CD4-positive, alpha-beta T cell treated with Interleukin-10 for 1 hour (primary cell): ENCODE measurements around the gene AK6.
"Not testable (repeated sequence)": the region's sequence is repeated elsewhere in the genome, so short reads cannot be mapped to it uniquely, and the experiment has no call there.

Source experiments
- DNase-seq: peaks from one replicate; pipeline ENCODE4 v3.0.0-alpha.2; 2020

Gene AK6

GRCh38 chr5:69369340-69370121 lies at the start of gene AK6, which contains the start of the genes RAD17 and TAF9:
Gene AK6, minus strand, starts transcription at chr5:69369520. Its CDS starts 30 bp downstream, at chr5:69369490.
Gene RAD17, plus strand, starts transcription at chr5:69369818. Its CDS starts 2,391 bp downstream, at chr5:69372209.
Gene TAF9, minus strand, starts transcription at chr5:69369520. Its CDS starts 3,783 bp downstream, at chr5:69365737.
- DNase-seq: peak; percentile 90

- DNase-seq: no peak
Measured at GRCh38 chr5:69418554-69418953, 49.2 kb upstream of the AK6 start.

- no peak for DNase-seq
Measured at GRCh38 chr5:69416699-69417098, 47.4 kb upstream of the AK6 start.

- DNase-seq: no peak
Measured at GRCh38 chr5:69416180-69416579, 46.9 kb upstream of the AK6 start.

GRCh38 chr5:69415584-69415958 lies 46.3 kb upstream of the AK6 start:
- DNase-seq: no peak

GRCh38 chr5:69414885-69415583 lies 45.7 kb upstream of the AK6 start, which contains the start of gene MARVELD2:
Gene MARVELD2, plus strand, starts transcription at chr5:69415116. Its CDS starts 4,270 bp downstream, at chr5:69419386.
- peak; percentile 48 for DNase-seq

GRCh38 chr5:69404659-69405330 lies 35.5 kb upstream of the AK6 start:
- DNase-seq: no peak

GRCh38 chr5:69378376-69378775 lies 9.1 kb upstream of the AK6 start:
- DNase-seq: no peak

GRCh38 chr5:69374911-69375446 lies 5.7 kb upstream of the AK6 start:
- DNase-seq: no peak

- no peak for DNase-seq
Measured at GRCh38 chr5:69372394-69372793, 3.1 kb upstream of the AK6 start.

GRCh38 chr5:69370335-69370734 lies 1.0 kb upstream of the AK6 start:
- DNase-seq: not testable (repeated sequence)

GRCh38 chr5:69368458-69369339 lies 621 bp downstream of the AK6 start:
- peak; percentile 57 for DNase-seq

- no peak for DNase-seq
Measured at GRCh38 chr5:69367697-69368279, 1.5 kb downstream of the AK6 start.

GRCh38 chr5:69364850-69365249 lies 4.5 kb downstream of the AK6 start:
- DNase-seq: no peak

GRCh38 chr5:69364414-69364813 lies 4.9 kb downstream of the AK6 start:
- peak; percentile 28 for DNase-seq

GRCh38 chr5:69360442-69360841 lies 8.9 kb downstream of the AK6 start:
- no peak for DNase-seq

GRCh38 chr5:69359699-69360098 lies 9.6 kb downstream of the AK6 start:
- DNase-seq: no peak

GRCh38 chr5:69350664-69351063 lies 18.7 kb downstream of the AK6 start:
- no peak for DNase-seq

GRCh38 chr5:69343083-69343482 lies 26.2 kb downstream of the AK6 start:
- DNase-seq: no peak

GRCh38 chr5:69341520-69342161 lies 27.7 kb downstream of the AK6 start:
- DNase-seq: no peak

- DNase-seq: no peak
Measured at GRCh38 chr5:69335341-69335935, 33.9 kb downstream of the AK6 start.
